Skeletal muscle tissue (tissue), 4 donors: Measurements from ENCODE around the gene CTDSP1. TPM values are rescaled to one million over a fixed set of nuclear protein-coding genes. Genes with fewer than 3 reads are reported as not detected.
A peak's percentile ranks its signal among the peaks of the same experiment; 100 is the strongest.

Experiments used
- H3K27ac ChIP-seq: one replicate; pipeline ENCODE4 v1.7.0; 2013; ENCODE audit warnings: mild to moderate bottlenecking, low read depth, low read length, inconsistent platforms
- H3K27me3 ChIP-seq, 3 donors: one replicate each; pipeline ENCODE4 v1.7.0; 2013; ENCODE audit warnings: low read length in 3 of 3; ENCODE audit not compliant: control insufficient read depth in 3 of 3, insufficient read depth in 3 of 3
- H3K36me3 ChIP-seq, 3 donors: one replicate each; pipeline ENCODE4 v1.7.0; 2013; ENCODE audit warnings: low read length in 3 of 3; ENCODE audit not compliant: control insufficient read depth in 3 of 3, insufficient read depth in 3 of 3
- H3K4me1 ChIP-seq, 3 donors: one replicate each; pipeline ENCODE4 v1.7.0; 2013; ENCODE audit warnings: low read length in 3 of 3, mild to moderate bottlenecking in 3 of 3; ENCODE audit not compliant: control insufficient read depth in 3 of 3, insufficient read depth in 3 of 3
- H3K4me3 ChIP-seq, 3 donors: one replicate each; pipeline ENCODE4 v1.7.0; 2013; ENCODE audit warnings: low read length in 3 of 3
- H3K9ac ChIP-seq, 3 donors: one replicate each; pipeline ENCODE4 v1.7.0; 2013; ENCODE audit warnings: low read length in 3 of 3, mild to moderate bottlenecking in 3 of 3, moderate library complexity in 2 of 3, low read depth in 1 of 3
- H3K9me3 ChIP-seq, 3 donors: one replicate each; pipeline ENCODE4 v1.7.0; 2013; ENCODE audit warnings: low read length in 3 of 3; ENCODE audit not compliant: control insufficient read depth in 3 of 3
- total RNA-seq: library from RNA; depleted of rRNA; stranded (reverse); fragments of >200 nt; gene quantifications from one replicate; pipeline ENCODE4 v1.2.3, GENCODE V29; 2014
- donor health status: Osteomylitis.

The CTDSP1 gene
- total RNA-seq, 1 donor from 2014 or later, result 44.4 TPM

DNA sequence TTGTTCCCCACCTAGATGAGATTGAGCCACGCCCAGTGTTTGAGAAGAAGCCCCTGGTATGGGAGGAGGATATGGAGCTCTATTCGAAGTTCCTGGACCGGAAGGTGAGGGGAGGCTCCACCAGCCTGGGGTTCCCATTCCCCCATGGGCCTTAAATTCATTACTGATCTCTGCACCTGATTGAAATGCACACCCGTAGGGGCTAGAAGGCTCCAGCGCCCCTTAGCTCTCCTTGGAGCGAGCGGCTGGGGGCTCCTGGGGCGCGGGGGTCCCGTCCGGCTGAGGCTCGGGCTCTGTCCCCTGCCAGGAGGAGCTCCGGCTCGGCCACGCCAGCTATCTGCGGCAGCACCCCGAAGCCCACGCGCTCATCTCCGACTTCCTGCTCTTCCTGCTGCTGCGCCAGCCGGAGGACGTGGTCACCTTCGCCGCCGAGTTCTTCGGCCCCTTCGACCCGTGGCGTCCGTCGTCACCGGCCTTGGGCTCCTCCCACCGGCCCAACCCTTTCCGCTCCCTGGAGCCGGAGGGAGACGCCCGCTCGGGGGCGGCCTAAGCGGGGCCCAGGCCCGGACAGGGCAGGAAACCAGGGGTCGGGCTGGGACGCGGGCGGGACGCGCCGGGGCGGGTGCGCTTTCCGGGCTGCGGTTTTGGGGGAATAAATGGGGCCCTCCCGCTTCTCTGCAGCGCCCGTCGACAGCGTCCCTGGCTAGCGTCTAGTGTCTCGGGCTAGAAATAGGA lies 32.1 kb upstream of the CTDSP1 start:
- Histone ChIP-seq H3K9me3 (peaks cover 2 to 4% (median 4%) of the 10 kb centered on the region in 3 donors), H3K9ac (peak overlapping the region; percentile 71 to 82 (median 71)), H3K27me3 (no peaks in the 10 kb centered on the region), H3K36me3 (no peaks in the 10 kb centered on the region), H3K4me3 (peak overlapping the region; percentile 69 to 77 (median 70)), H3K27ac (peak overlapping the region; percentile 79), H3K4me1 (peaks cover 2 to 11% (median 2%) of the 10 kb centered on the region in 3 donors)

DNA sequence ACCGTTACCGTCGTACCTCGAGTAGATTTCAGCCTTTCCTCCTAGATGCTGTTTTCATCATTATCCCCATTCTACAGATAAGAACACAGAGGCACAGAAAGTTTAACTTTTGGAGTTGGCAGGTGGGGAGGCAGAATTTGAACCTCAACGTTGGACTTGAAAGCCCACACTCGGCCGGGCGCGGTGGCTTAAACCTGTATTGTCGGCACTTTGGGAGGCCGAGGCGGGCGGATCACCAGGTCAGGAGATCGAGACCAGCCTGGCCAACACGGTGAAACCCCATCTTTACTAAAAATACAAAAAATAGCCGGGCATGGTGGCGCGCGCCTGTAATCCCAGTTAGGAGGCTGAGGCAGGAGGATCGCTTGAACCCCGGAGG lies 31.5 kb upstream of the CTDSP1 start:
- H3K4me3 ChIP-seq, result peak overlapping the region; percentile 69 to 77 (median 70)
- peak overlapping the region; percentile 71 to 82 (median 71) for H3K9ac ChIP-seq
- peaks cover 2 to 4% (median 4%) of the 10 kb centered on the region in 3 donors for H3K9me3 ChIP-seq
- H3K36me3 ChIP-seq, result no peaks in the 10 kb centered on the region
- H3K27me3 ChIP-seq, result no peaks in the 10 kb centered on the region
- H3K27ac ChIP-seq, result peak overlapping the region; percentile 79
- H3K4me1 ChIP-seq, result peaks cover 2 to 11% (median 2%) of the 10 kb centered on the region in 3 donors

DNA sequence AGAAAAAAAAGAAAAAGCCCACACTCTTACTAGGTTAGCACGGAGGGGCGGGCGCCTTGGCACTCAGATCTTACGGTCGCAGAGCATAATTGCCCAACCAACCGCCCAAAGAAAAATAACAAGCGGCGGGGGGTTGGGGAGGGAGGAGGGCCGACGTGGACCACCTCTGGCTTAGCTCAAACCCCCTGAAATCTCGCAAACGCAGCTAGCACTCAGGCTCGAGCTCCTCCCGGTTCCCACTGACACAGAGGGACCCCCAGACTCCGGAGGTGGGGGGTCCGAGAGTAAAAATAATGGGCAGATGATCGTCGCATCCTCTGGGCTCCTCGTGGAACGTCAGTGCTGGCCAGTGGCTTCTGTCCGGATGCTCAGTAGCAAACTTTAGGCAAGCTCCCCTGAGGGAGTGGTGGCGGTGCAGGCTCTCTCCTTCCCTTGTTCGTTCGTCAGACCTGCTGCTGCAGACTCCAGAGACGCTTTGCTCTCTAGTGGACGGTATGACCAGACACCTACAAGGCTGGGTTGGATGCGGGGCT lies 31.0 kb upstream of the CTDSP1 start:
- Histone ChIP-seq H3K9ac (no peak overlapping the region), H3K4me3 (no peak overlapping the region), H3K36me3 (no peaks in the 10 kb centered on the region), H3K9me3 (peaks cover 2 to 4% (median 4%) of the 10 kb centered on the region in 3 donors), H3K4me1 (peaks cover 2 to 11% (median 2%) of the 10 kb centered on the region in 3 donors), H3K27ac (peak overlapping the region; percentile 79), H3K27me3 (no peaks in the 10 kb centered on the region)

DNA sequence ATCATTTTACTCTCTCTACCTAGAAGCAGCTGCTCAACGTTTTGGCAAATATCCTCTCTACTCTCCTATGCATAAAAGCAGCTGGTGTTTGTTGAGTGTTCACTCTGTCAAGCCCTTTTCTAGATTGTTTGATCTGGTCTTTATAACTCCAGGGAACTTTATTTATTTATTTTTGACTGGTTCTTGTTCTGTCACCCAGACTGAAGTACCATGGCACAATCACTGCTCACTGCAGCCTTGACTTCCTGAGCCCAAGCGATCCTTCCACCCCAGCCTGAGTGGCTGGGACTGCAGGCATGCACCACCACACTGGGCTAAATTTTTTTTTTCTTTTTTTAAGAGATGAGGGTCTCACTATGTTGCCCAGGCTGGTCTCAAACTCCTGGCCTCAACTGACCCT lies 30.3 kb upstream of the CTDSP1 start:
- H3K9ac ChIP-seq, result no peak overlapping the region
- no peaks in the 10 kb centered on the region for H3K27me3 ChIP-seq
- H3K27ac ChIP-seq, result no peak overlapping the region
- H3K4me3 ChIP-seq, result no peak overlapping the region
- peaks cover 2 to 11% (median 2%) of the 10 kb centered on the region in 3 donors for H3K4me1 ChIP-seq
- peaks cover 2 to 4% (median 4%) of the 10 kb centered on the region in 3 donors for H3K9me3 ChIP-seq
- no peaks in the 10 kb centered on the region for H3K36me3 ChIP-seq

DNA sequence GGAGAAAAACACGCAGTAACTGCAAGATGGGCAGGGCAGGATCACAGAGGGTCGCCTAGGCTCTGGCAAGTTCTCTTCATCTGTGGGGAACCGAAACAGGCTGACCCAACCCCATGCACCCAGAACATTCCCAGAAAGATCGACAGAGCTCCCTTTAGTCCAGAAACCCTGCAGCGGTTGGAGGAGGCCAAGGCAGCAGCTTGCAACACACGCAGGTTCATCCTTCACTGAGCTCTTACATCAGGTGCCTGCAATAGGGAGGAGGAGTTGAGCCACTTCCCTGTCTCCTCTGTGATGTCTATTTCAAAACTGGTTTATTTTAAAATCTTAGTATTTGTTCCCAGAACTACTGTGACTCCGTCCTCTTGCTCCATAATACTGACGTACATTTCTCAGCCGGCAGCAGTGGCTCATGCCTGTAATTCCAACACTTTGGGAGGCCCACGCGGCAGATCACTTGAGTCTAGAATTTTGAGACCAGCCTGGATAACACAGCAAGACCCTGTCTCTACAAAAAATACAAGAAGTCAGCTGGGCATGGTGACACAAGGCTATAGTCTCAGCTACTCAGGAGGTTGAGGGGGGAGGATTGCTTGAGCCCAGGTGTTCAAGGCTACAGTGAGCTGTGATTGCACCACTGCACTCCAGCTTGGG lies 29.1 kb upstream of the CTDSP1 start:
- Histone ChIP-seq H3K4me3 (no peak overlapping the region), H3K4me1 (peaks cover 2 to 11% (median 2%) of the 10 kb centered on the region in 3 donors), H3K36me3 (no peaks in the 10 kb centered on the region), H3K27me3 (no peaks in the 10 kb centered on the region), H3K9ac (no peak overlapping the region), H3K27ac (peak overlapping the region; percentile 56), H3K9me3 (peaks cover 2 to 4% (median 4%) of the 10 kb centered on the region in 3 donors)

DNA sequence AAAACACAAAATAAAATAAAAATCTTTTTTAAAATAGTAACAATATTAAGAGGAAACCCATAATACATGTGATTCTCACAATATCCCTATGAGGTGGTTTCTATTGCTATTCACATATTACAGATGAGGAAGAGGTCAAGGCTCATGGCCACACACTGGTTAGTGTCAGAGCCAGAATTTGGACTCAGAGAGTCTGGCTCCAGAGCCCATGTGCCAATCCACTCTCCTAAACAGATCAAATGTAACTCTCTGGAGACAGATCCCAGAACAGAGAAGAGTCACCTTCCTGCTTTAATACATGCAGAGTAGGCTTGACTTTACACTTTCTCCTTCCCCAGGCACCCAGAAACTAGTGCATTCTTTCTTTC lies 27.7 kb upstream of the CTDSP1 start:
- H3K9me3 ChIP-seq, result no peaks in the 10 kb centered on the region
- no peak overlapping the region for H3K9ac ChIP-seq
- H3K4me1 ChIP-seq, result peaks cover 2 to 11% (median 2%) of the 10 kb centered on the region in 3 donors
- H3K36me3 ChIP-seq, result no peaks in the 10 kb centered on the region
- H3K27me3 ChIP-seq, result no peaks in the 10 kb centered on the region
- H3K27ac ChIP-seq, result no peak overlapping the region
- no peak overlapping the region for H3K4me3 ChIP-seq

DNA sequence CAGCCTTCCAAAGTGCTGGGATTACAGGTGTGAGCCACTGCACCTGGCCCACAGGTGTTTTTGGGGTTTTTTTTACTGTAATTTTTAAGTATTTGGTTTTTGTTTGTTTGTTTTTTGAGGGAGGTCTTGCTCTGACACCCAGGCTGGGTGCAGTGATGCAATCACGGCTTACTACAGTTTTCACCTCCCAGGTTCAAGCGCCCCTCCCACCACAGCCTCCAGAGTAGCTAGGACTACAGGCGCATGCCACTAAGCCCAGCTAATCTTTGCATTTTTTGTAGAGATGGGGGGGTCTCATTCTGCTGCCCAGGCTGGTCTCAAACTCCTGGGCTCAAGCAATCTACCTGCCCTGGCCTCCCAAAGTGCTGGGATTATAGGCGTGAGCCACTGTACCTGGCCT lies 24.9 kb upstream of the CTDSP1 start:
- no peaks in the 10 kb centered on the region for H3K27me3 ChIP-seq
- peaks cover 0 to 11% (median 2%) of the 10 kb centered on the region in 3 donors for H3K4me1 ChIP-seq
- H3K27ac ChIP-seq, result no peak overlapping the region
- H3K4me3 ChIP-seq, result no peak overlapping the region
- no peak overlapping the region for H3K9ac ChIP-seq
- no peaks in the 10 kb centered on the region for H3K9me3 ChIP-seq
- H3K36me3 ChIP-seq, result no peaks in the 10 kb centered on the region

DNA sequence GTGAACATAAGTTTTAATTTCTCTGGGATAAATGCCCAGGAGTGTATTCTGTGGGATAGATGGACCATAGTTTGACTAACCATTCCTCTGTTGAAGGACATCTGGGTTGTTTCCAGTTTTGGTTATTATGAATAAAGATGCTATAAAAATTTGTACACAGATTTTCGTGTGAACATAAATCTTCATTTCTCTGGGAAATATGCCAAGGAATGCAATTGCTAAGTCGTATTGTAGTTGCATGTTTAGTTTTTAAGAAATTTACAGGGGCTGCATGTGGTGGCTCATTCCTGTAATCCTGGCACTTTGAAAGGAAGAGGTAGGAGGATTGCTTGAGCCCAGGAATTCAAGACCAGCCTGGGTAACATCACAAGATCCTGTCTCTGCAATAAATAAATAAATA lies 24.5 kb upstream of the CTDSP1 start:
- peaks cover 0 to 8% (median under 1%) of the 10 kb centered on the region in 3 donors for H3K4me1 ChIP-seq
- no peaks in the 10 kb centered on the region for H3K36me3 ChIP-seq
- no peak overlapping the region for H3K4me3 ChIP-seq
- H3K9ac ChIP-seq, result no peak overlapping the region
- H3K27me3 ChIP-seq, result no peaks in the 10 kb centered on the region
- H3K9me3 ChIP-seq, result no peaks in the 10 kb centered on the region
- H3K27ac ChIP-seq, result no peak overlapping the region

DNA sequence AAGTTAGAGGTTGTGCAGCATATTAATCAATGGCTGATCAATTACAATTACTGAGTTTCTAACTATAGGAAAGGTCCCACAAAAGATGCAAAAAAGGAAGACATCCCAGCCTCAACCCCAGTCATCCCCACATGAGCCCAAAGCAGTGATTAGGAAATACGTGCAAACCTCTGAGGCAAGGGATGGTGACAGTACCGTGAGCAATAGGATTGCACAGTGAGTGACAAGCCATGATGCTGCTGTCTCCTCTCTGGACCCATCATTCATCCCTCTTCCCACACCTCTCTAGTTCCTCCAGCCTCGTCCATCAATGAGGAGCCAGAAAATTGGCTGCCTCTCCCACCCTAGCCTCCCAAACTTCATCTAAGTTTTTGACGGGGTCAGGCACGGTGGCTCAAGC lies 21.6 kb upstream of the CTDSP1 start:
- H3K27me3 ChIP-seq, result no peaks in the 10 kb centered on the region
- H3K36me3 ChIP-seq, result no peaks in the 10 kb centered on the region
- no peak overlapping the region for H3K4me3 ChIP-seq
- H3K4me1 ChIP-seq, result no peaks in the 10 kb centered on the region
- H3K9ac ChIP-seq, result no peak overlapping the region
- H3K9me3 ChIP-seq, result no peaks in the 10 kb centered on the region
- H3K27ac ChIP-seq, result no peak overlapping the region

DNA sequence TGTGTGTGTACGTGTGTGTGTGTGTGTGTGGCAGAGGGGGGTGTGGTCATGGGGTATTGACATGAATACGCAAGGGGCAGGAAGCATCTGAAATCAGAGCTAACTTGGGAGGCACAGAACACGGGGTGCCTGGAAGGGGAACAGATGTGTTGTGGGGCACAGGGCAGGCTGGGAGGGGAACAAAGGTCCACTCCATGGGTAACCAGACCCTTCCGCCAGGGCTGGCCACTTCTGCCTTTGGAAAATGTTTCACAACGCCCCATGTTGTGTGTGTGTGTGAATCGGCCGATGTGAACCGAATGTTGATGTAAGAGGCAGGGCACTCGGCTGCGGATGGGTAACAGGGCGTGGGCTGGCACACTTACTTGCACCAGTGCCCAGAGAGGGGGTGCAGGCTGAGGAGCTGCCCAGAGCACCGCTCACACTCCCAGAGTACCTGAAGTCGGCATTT lies 17.7 kb upstream of the CTDSP1 start, which contains the start of gene SLC11A1:
TSS of gene SLC11A1 (plus strand) at position 358 of the 451 bp plus-strand sequence. CDS start 96 bp downstream, outside the sequence.
- H3K4me3 ChIP-seq, result no peak within 1 kb of the TSS
- H3K27ac ChIP-seq, result peak within 1 kb of the TSS; percentile 36
- no peaks in the 10 kb centered on the region for H3K36me3 ChIP-seq
- H3K9me3 ChIP-seq, result no peaks in the 10 kb centered on the region
- no peak within 1 kb of the TSS for H3K9ac ChIP-seq
- H3K27me3 ChIP-seq, result peaks cover 0 to under 1% (median 0%) of the 10 kb centered on the region in 3 donors
- H3K4me1 ChIP-seq, result peaks cover 0 to 1% (median 0%) of the 10 kb centered on the region in 3 donors
